HG03469 (cell line): ENCODE data around the gene NFE2L2.
"Not testable (repeated sequence)": the region's sequence is repeated elsewhere in the genome, so short reads cannot be mapped to it uniquely, and the experiment has no call there.

ENCODE experiments used
- ATAC-seq: cut with Tn5 transposase; IDR thresholded peaks from one replicate; pipeline ENCODE4 v1.9.1; 2021; ENCODE audit warnings: mild to moderate bottlenecking, moderate library complexity, moderate number of reproducible peaks; ENCODE audit not compliant: unreplicated experiment

NFE2L2 gene

DNA sequence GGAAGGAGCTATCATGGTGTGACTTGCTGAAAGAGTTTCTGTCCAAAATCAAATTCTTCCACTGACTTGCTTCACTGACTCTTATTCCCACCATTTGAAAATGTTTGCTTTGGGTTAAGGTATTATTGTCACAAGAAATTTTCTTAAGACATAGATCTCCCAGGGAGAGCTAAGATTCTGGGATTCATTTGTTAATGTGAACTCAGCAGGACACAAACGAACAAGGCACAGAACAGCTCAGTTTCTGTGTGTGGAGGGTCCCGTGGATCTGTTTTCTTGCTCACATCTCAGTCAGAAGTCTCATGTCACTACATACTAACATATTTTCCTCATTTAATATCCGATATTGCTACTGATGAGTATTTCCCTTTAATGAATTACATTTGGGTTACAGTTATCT, 60.1 kb downstream of the NFE2L2 start:
- no peak for ATAC-seq

DNA sequence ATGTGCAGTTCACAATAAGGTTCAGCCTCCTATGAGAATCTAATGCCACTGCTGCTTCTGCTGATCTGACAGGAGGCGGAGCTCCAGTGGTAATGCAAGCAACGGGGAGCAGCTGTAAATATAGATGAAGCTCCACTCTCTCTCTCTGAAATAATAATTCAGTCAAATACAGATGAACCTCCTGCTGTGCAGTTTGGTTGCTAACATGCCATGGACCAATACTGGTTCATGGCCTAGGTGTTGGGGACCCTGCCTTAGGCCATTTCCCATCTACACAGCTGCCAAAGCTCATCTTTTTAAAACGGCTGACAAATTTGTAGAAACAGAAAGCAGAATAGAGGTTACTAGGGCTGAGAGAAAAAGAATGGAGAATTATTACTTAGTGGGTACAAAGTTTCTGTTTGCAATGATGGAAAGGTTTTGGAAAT, 62.6 kb downstream of the NFE2L2 start:
- no peak for ATAC-seq

DNA sequence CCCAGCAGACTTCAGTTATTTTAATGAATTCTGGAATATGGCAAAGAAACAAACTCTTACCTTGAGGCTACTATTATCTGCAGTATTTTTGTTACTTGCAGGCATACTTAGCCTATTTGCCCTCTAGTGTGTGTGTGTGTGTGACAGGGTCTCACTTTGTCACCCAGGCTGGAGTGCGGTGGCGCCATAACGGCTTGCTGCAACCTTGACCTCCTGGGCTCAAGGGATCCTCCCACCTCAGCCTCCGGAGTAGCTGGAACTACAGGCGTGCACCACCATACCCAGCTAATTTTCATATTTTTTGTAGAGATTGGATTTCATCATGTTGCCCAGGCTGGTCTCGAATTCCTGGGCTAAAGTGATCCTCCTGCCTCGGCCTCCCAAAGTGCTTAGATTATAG, 64.1 kb downstream of the NFE2L2 start:
- ATAC-seq: not testable (repeated sequence)

DNA sequence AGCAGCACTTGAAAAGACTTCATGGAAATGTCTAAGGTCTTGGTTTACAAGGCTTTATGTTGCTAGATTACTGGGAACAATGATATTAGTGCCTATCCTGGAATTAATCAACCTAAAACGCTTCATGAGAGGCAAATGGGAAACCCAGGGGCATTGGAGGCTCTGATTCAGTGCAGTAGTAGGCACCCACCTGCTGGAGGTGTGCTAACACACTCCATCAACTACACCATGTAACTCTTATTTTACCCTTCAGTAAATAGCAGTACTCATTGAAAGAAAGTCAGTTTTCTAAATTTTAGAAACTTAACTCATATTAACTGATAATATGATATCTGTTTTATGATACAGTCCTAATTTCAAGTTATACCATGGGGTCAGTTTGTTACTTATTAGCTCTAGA, 69.3 kb downstream of the NFE2L2 start:
- no peak for ATAC-seq

DNA sequence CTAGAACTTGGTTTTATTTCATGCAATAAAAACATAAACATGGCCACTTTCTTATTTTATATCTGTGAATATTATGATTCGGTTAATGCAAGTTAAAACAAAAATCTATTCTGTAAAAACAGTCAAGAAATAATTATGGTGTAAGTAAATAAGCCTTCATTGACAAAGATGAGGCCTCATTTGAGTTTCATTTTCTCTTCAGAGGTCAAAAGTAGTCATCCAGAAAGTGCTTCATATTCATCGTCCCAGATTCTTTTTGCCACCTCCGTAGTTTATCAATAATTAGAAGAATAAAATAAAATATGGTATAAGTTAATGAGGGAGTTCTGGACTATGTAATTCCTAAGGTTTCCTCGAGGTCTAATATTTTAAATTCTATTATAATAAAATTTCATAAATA, 71.3 kb downstream of the NFE2L2 start:
- no peak for ATAC-seq

DNA sequence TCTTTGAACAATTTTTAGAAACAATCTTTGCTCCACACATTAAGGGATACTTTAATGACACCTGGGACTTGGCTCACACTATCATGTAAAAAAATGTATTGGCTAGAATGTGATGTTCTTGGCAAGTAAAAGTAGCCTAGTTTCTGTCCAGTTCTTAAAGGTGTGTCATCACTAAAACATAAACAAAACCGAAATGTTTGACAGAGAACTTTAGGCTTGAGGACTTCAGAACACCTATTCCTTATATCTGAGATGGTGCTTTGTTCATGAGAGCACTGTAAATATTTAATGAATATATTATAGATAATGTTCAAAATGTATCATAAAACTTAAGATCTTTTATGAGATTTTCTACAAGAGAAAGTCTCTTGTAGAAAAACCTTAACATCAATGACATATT, 71.7 kb downstream of the NFE2L2 start:
- ATAC-seq: no peak

DNA sequence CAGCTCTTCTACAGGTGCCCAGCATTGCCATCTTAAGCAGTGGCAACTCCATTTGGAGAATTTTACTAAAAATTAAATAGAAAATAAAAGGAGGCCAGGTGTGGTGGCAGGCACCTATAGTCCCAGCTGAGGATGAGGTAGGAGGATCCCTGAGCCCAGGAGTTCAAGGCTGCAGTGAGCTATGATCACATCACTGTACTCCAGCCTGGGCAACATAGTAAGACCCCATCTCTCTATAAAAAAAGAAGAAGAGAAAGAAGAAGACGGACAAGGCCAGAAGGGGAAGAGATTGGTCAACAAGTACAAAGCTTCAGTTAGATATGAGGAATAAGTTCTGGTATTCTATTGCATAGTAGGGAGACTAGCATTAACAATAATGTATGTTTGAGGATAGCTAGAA, 73.6 kb downstream of the NFE2L2 start:
- no peak for ATAC-seq

DNA sequence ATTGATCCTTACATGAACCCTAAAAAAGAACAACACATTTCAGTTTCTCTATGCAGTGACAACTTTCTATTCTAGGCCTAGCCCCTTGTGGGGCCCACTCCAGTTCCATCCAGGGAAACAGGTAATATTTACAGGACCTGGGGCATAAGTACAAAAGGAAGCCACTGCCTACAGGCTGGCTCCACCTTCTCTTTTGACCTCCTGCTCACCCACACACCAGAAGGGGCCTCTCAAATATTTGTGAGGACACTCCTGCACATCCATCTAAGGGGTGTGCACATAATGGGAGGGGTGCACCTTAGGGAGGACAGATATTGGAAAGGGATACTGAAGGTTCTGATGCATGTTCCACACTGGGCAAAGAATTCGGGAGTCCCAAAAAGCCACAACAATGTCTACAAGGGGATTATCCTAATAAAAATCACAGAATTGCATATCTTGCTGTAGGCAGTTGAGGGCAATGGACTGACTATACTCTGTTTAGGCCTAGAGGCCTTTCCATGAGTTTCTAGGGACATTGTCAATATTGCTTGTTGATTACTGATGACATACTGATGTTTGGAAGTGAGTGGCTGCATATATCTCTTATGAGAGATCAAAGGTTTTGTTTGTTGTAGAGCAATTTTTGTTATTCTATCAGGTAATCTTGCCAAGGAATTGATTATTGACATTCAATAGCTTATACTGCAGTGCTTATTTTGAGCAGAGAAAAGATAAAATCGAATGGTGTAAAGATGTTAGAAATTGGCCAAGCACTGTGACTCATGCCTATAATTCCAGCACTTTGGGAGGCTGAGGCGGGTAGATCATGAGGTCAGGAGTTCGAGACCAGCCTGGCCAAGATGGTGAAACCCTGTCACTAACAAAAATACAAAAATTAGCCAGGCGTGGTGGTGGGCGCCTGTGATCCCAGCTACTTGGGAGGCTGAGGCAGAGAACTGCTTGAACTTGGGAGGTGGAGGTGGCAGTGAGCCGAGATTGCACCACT, 75.8 kb downstream of the NFE2L2 start:
- ATAC-seq: no peak

DNA sequence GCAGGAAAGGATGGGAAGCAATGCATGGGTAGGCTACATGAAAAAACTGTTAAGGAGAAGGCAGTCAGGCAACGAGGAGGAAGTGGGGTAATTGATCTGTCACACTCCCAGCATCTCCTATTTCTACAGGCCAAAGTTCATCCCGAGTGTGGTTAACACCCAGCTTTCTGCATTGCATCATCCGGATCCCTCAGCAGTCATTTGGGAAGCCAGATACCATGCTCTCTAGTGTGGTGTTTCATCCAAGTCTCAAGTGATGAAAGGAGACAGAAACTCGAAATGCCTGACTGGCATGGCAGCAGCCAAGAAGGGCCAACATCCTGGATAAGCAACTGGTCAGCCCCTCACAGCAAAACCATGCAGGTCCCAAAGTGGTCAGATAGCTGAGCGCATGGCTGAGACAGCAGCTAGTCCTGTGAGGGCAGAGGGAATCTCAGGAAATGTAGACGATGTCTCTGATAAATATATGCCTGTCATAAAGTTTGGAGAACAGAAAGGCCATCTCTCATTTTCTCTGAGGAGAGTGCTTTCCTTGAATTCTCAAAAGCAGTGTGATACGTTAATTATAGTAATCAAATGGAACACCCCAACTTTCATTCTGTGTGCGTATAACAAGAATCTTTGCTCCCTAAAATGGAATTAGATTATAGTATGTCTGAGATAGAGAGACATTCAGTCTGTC, 76.8 kb downstream of the NFE2L2 start:
- no peak for ATAC-seq

DNA sequence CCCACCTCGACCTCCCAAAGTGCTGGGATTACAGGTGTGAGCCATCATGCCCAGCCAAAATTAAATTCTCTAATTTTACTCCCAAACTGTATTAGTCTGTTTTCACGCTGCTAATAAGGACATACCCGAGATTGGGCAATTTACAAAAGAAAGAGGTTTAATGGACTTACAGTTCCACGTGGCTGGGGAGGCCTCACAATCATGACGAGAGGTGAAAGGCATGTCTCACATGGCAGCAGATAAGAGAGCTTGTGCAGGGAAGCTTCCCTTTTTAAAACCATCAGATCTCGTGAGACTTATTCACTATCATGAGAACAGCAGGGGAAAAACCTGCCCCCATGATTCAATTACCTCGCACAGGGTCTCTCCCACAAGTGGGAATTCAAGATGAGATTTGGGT, 78.5 kb downstream of the NFE2L2 start:
- not testable (repeated sequence) for ATAC-seq

DNA sequence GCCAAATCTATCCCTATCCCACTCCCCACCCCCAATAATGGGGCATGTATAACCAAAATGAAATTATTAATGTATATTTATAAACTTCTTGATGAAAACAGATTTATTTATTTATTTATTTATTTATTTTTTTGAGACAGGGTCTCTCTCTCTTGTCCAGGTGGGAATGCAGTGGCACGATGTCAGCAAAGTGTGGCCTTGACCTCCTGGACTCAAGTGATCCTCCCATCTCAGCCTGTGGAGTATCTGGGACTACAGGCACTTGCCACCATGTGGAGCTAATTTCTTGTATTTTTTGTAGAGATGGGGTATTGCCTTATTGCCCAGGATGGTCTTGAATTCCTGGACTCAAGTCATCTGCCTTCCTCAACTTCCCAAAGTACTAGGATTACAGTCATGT, 79.9 kb downstream of the NFE2L2 start:
- no peak for ATAC-seq

DNA sequence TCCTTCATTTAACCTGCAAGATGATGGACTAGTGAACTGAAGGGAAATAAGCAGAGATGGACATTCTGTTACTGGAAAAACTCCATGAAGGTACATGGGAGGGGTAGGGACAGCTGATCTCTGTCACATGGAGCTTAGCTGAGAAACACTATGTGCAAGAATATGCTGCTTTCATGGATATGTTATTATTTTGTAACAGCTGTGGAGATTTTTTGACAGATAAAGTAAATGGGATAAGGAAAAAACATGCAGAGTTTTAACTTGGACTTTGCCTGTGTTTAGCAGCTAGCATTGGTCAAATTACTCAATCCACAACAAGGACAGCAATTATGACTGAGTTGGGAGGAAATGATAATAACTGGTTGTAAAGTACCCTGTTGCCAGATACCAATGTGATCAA, 80.7 kb downstream of the NFE2L2 start:
- no peak for ATAC-seq
